ENCODE data around the gene HECTD4.

DNA sequence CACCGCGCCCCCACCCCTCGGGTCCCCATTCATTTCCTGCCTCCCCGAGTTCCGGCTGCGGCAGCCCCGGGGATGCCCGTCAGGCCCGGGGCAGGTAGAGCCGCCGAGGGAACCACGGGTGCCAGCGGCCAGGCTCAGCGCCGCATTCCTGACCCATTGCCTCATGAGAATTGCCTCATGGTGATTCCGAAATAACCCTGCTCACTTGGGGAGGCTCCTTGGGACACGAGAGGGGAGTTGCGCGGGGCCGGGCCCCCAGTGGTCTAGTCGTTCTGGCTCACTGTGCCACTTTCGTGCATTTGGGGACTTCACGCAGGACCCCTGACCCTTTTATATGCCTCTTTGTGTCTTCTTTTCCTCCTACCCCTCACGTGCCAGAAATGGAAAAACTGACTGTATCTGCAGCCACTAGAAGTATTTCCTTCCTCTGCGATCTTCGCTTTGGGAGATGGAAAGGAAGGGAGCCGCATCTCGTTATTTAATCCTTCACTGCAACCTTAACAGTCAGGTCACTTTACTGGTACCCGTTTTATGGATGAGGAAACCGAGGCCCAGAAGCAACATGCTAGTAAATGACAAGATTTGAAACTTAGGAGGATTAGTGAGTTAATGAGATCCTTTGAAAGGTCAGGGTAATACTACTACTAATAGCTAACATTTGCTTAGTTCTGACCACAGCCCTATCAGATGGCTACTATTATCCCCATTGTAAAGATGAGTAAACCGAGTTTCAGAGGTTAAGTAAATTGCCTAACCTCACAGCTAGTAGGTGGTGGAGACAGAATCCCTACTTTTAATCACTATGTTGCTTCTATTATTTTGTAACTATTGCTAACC lies 37.3 kb upstream of the HECTD4 start:
- TF ChIP-seq, protein P1, sequence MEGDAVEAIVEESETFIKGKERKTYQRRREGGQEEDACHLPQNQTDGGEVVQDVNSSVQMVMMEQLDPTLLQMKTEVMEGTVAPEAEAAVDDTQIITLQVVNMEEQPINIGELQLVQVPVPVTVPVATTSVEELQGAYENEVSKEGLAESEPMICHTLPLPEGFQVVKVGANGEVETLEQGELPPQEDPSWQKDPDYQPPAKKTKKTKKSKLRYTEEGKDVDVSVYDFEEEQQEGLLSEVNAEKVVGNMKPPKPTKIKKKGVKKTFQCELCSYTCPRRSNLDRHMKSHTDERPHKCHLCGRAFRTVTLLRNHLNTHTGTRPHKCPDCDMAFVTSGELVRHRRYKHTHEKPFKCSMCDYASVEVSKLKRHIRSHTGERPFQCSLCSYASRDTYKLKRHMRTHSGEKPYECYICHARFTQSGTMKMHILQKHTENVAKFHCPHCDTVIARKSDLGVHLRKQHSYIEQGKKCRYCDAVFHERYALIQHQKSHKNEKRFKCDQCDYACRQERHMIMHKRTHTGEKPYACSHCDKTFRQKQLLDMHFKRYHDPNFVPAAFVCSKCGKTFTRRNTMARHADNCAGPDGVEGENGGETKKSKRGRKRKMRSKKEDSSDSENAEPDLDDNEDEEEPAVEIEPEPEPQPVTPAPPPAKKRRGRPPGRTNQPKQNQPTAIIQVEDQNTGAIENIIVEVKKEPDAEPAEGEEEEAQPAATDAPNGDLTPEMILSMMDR (IDR thresholded peaks at IDR 0.05) = no peak
- peak in 1 of 2 donors; percentile 39 for TF ChIP-seq POLR2A (IDR thresholded peaks at IDR 0.05)
